H1 (cell line): Measurements from ENCODE around the gene PLK5. TPM values are rescaled to one million over a fixed set of nuclear protein-coding genes. Genes with fewer than 3 reads are reported as not detected.

Experiments used
- CTCF ChIA-PET: fragments of 300-600 bp; sonication (Branson Sonifier 250); formaldehyde crosslinking; loops from one replicate; lab custom pipeline; 2021; ENCODE audit not compliant: partially characterized antibody; lab: Charles Lee
- POLR2A ChIA-PET: fragments of 300-600 bp; sonication (Branson Sonifier 250); formaldehyde crosslinking; loops from one replicate; lab custom pipeline; 2021; ENCODE audit warnings: inconsistent platforms; ENCODE audit not compliant: partially characterized antibody; lab: Charles Lee
- DNase-seq, 2 experiments: peaks; one replicate each; pipeline versions ENCODE4 v3.0.0 to v3.0.0-alpha.2; 2010 to 2022; ENCODE audit warnings: low spot score in 2 of 2, low read depth in 1 of 2, mixed read lengths in 1 of 2
- FAIRE-seq: peaks from 2 replicates; lab custom pipeline; 2011; peaks lifted over from hg19 to GRCh38; lab: Jason Lieb, UNC
- H2AFZ ChIP-seq: 2 replicates; pipeline ENCODE4 v1.8.1; 2012; ENCODE audit warnings: low read length, inconsistent platforms
- H2AK5ac ChIP-seq: 2 replicates; pipeline ENCODE4 v1.6.1; 2013; ENCODE audit warnings: low read depth, low read length
- H2BK120ac ChIP-seq: replicated peaks from 2 replicates; pipeline ENCODE3; 2013; ENCODE audit warnings: low read depth, low read length, inconsistent platforms
- H2BK12ac ChIP-seq: 2 replicates; pipeline ENCODE4 v1.6.1; 2013; ENCODE audit warnings: low read depth, low read length
- H2BK15ac ChIP-seq: 2 replicates; pipeline ENCODE4 v1.6.1; 2013; ENCODE audit warnings: low read length
- H2BK20ac ChIP-seq: 2 replicates; pipeline ENCODE4 v1.6.1; 2013; ENCODE audit warnings: low read length
- H2BK5ac ChIP-seq: 2 replicates; pipeline ENCODE4 v1.6.1; 2013; ENCODE audit warnings: low read depth, low read length
- H3K14ac ChIP-seq: 2 replicates; pipeline ENCODE4 v1.6.1; 2013; ENCODE audit warnings: inconsistent platforms; ENCODE audit not compliant: insufficient read length
- H3K18ac ChIP-seq: 2 replicates; pipeline ENCODE4 v1.6.1; 2013; ENCODE audit warnings: low read length; ENCODE audit errors: extremely low read depth
- H3K23ac ChIP-seq: 2 replicates; pipeline ENCODE4 v1.6.1; 2013; ENCODE audit warnings: inconsistent platforms; ENCODE audit not compliant: insufficient read length
- H3K23me2 ChIP-seq: 2 replicates; pipeline ENCODE4 v1.6.1; 2013; ENCODE audit warnings: low read depth, low read length
- H3K27ac ChIP-seq: 2 replicates; pipeline ENCODE4 v1.6.1; 2011; ENCODE audit warnings: low read depth, low read length, inconsistent platforms
- H3K27me3 ChIP-seq, 4 experiments: replicated peaks in 1 of 4; 1 replicate in 1 of 4; 2 replicates in 3 of 4; pipeline versions ENCODE4 v1.6.1 to v1.8.1; 2011 to 2013; ENCODE audit warnings: low read length in 3 of 4, mild to moderate bottlenecking in 3 of 4, inconsistent platforms in 2 of 4, mixed read lengths in 2 of 4, moderate library complexity in 1 of 4; ENCODE audit not compliant: control insufficient read depth in 3 of 4, insufficient read depth in 3 of 4; ENCODE audit errors: extremely low read depth in 1 of 4
- H3K36me3 ChIP-seq, 4 experiments: 2 replicates each; pipeline versions ENCODE4 v1.6.1 to v1.8.1; 2011 to 2013; ENCODE audit warnings: mild to moderate bottlenecking in 4 of 4, low read length in 3 of 4, moderate library complexity in 2 of 4, control low read depth in 1 of 4, inconsistent platforms in 1 of 4; ENCODE audit not compliant: insufficient read depth in 4 of 4, control insufficient read depth in 2 of 4
- H3K4ac ChIP-seq: replicated peaks from 2 replicates; pipeline ENCODE3; 2013; ENCODE audit warnings: low read length, low read depth, mixed read lengths, inconsistent platforms; ENCODE audit not compliant: insufficient read length
- H3K4me1 ChIP-seq, 4 experiments: replicated peaks in 1 of 4; 1 replicate in 1 of 4; 2 replicates in 3 of 4; pipeline versions ENCODE4 v1.6.1 to v1.8.1; 2011 to 2013; ENCODE audit warnings: low read length in 3 of 4, inconsistent platforms in 2 of 4, mixed read lengths in 1 of 4; ENCODE audit not compliant: insufficient read depth in 4 of 4, control insufficient read depth in 3 of 4
- H3K4me2 ChIP-seq, 2 experiments: 2 replicates each; pipeline versions ENCODE4 v1.6.1 to v1.8.1; 2011 to 2013; ENCODE audit warnings: low read depth in 2 of 2, low read length in 2 of 2, control low read depth in 1 of 2, inconsistent platforms in 1 of 2, mild to moderate bottlenecking in 1 of 2; ENCODE audit not compliant: insufficient read depth in 1 of 2
- H3K4me3 ChIP-seq, 4 experiments: fragments of 200-600, 300-600 bp in 1 of 4; sonication (generic), shearing (Covaris generic), sonication (Bioruptor Twin) in 1 of 4; 2 replicates each; pipeline versions ENCODE4 v1.5.1 to v1.8.1; 2011 to 2016; ENCODE audit warnings: low read length in 4 of 4, low read depth in 3 of 4, control low read depth in 2 of 4, inconsistent platforms in 2 of 4, mild to moderate bottlenecking in 2 of 4, mixed read lengths in 1 of 4, moderate library complexity in 1 of 4; ENCODE audit not compliant: insufficient read depth in 2 of 4; ENCODE audit errors: extremely low read depth in 1 of 4
- H3K56ac ChIP-seq: replicated peaks from 2 replicates; pipeline ENCODE3; 2013; ENCODE audit warnings: low read depth, mild to moderate bottlenecking, mixed read lengths, low read length, inconsistent platforms; ENCODE audit not compliant: insufficient read length
- H3K79me1 ChIP-seq: 2 replicates; pipeline ENCODE4 v1.6.1; 2013; ENCODE audit warnings: low read depth, low read length, control low read depth
- H3K79me2 ChIP-seq, 2 experiments: 2 replicates each; pipeline versions ENCODE4 v1.6.1 to v1.8.1; 2012 to 2013; ENCODE audit warnings: low read length in 2 of 2, mild to moderate bottlenecking in 2 of 2, inconsistent platforms in 1 of 2; ENCODE audit not compliant: insufficient read depth in 2 of 2, control insufficient read depth in 1 of 2
- H3K9ac ChIP-seq, 4 experiments: replicated peaks in 1 of 4; 1 replicate in 1 of 4; 2 replicates in 3 of 4; pipeline versions ENCODE4 v1.6.1 to v1.8.1; 2011 to 2013; ENCODE audit warnings: low read depth in 3 of 4, low read length in 3 of 4, control low read depth in 2 of 4, mild to moderate bottlenecking in 2 of 4, moderate library complexity in 2 of 4, inconsistent platforms in 1 of 4; ENCODE audit errors: extremely low read depth in 1 of 4
- H3K9me3 ChIP-seq, 2 experiments: 2 replicates each; pipeline versions ENCODE4 v1.6.1 to v1.8.1; 2012 to 2013; ENCODE audit warnings: mild to moderate bottlenecking in 2 of 2, moderate library complexity in 2 of 2, control low read depth in 1 of 2, inconsistent platforms in 1 of 2, low read depth in 1 of 2, low read length in 1 of 2, mixed read lengths in 1 of 2; ENCODE audit not compliant: insufficient read depth in 2 of 2
- H4K20me1 ChIP-seq, 2 experiments: replicated peaks in 1 of 2; 2 replicates each; pipeline versions ENCODE3 to v1.8.1; 2011 to 2013; ENCODE audit warnings: inconsistent platforms in 2 of 2, low read length in 2 of 2, mild to moderate bottlenecking in 1 of 2; ENCODE audit not compliant: insufficient read depth in 2 of 2, control insufficient read depth in 1 of 2
- H4K5ac ChIP-seq: 2 replicates; pipeline ENCODE4 v1.6.1; 2013; ENCODE audit warnings: low read length, low read depth, mixed read lengths, inconsistent platforms; ENCODE audit not compliant: insufficient read length
- H4K8ac ChIP-seq: 2 replicates; pipeline ENCODE4 v1.8.0; 2013; ENCODE audit warnings: mild to moderate bottlenecking, moderate library complexity, low read length, inconsistent platforms; ENCODE audit not compliant: insufficient read depth; ENCODE audit errors: extremely low read depth
- H4K91ac ChIP-seq: replicated peaks from 2 replicates; pipeline ENCODE3; 2013; ENCODE audit warnings: low read length, mixed read lengths, inconsistent platforms; ENCODE audit not compliant: insufficient read length
- CBX8 ChIP-seq: fragments of 300-800, 300-1000 bp; sonication (generic); IDR thresholded peaks from 2 replicates; pipeline ENCODE4 v1.7.1; 2016; ENCODE audit warnings: low read depth, low read length, borderline replicate concordance
- CEBPB ChIP-seq: IDR thresholded peaks from 2 replicates; pipeline ENCODE4 v1.6.1; 2012; ENCODE audit warnings: low read depth, low read length
- SUZ12 ChIP-seq: fragments of 200-600 bp; sonication (generic); IDR thresholded peaks from 2 replicates; pipeline ENCODE4 v1.6.1; 2012; ENCODE audit warnings: mild to moderate bottlenecking, inconsistent platforms, low read length, moderate library complexity, mixed read lengths
- WGBS, 2 experiments: shearing (Covaris generic) in 1 of 2; methylation state at CpG; one replicate each; pipeline versions ENCODE4 v1.1.6 to v1.1.7; 2013 to 2015; ENCODE audit warnings: low lambda C conversion rate in 2 of 2, mixed read lengths in 2 of 2, inconsistent platforms in 1 of 2, low coverage in 1 of 2, missing lambda C conversion rate in 1 of 2; ENCODE audit not compliant: insufficient replicate concordance in 2 of 2, insufficient coverage in 1 of 2, insufficient read length in 1 of 2; ENCODE audit errors: extremely low coverage in 1 of 2, missing lambda C conversion rate in 1 of 2; 5-methylcytosine and 5-hydroxymethylcytosine counted together
- polyA plus RNA-seq, 7 experiments: library from polyadenylated mRNA; depleted of rRNA in 3 of 7; stranded (reverse) in 5 of 7; unstranded in 2 of 7; fragments of >200 nt in 5 of 7; fragments of 200-250 nt in 2 of 7; gene quantifications; 1 replicate in 5 of 7; 2 replicates in 1 of 7; 4 replicates in 1 of 7; pipeline versions ENCODE4 v1.2.1 to v1.2.3, GENCODE V29; 2011 to 2013; ENCODE audit warnings: missing spikeins in 2 of 7, mixed read lengths in 2 of 7
- total RNA-seq: library from RNA; stranded (reverse); fragmentation: NEBNext Ultra II Directional; extraction: Animal tissue kit (Norgen Biotek cat#: 25700); gene quantifications from 2 replicates; pipeline ENCODE4 v1.2.1, GENCODE V29; 2021

PLK5 gene
- total and polyA plus RNA-seq, 2 of the 8 experiments (the other 6 are each of a cell fraction or from before 2014, with no cell fraction given) = 0.43 to 0.45 TPM

GRCh38 chr19:1569997-1570396 lies 46.1 kb downstream of the PLK5 start:
- Histone ChIP-seq H2AFZ (no peak overlapping the region), H2BK12ac (no peak overlapping the region), H3K4me1 (peaks cover 0 to 10% (median 7%) of the 10 kb centered on the region in 4 experiments; a peak in 6 of 7 replicates), H4K8ac (no peak overlapping the region), H2AK5ac (no peak overlapping the region), H4K91ac (no peak overlapping the region), H3K18ac (no peak overlapping the region), H3K79me2 (peaks cover 12 to 21% of the 10 kb centered on the region in 2 experiments), H3K4me3 (no peak overlapping the region), H3K36me3 (no peaks in the 10 kb centered on the region; a peak in 1 of 8 replicates), H3K56ac (no peak overlapping the region), H2BK120ac (no peak overlapping the region), H3K23ac (no peak overlapping the region), H3K27ac (no peak overlapping the region), H3K4ac (no peak overlapping the region), H3K14ac (no peak overlapping the region), H3K4me2 (no peak overlapping the region), H2BK20ac (no peak overlapping the region), H3K27me3 (peaks cover 8 to 26% (median 14%) of the 10 kb centered on the region in 4 experiments), H3K23me2 (peaks cover 3% of the 10 kb centered on the region; the same call in 1 of the 2 replicates), H3K79me1 (peaks cover 6% of the 10 kb centered on the region; the same call in 1 of the 2 replicates), H2BK15ac (no peak overlapping the region), H4K20me1 (peaks cover 7 to 10% of the 10 kb centered on the region in 2 experiments), H3K9me3 (peaks cover 0 to 8% of the 10 kb centered on the region in 2 experiments; a peak in 2 of 4 replicates), H2BK5ac (no peak overlapping the region), H3K9ac (no peak overlapping the region), H4K5ac (no peak overlapping the region)
- WGBS, 2 experiments = 41 to 100% methylated on average over 1 to 2 of the region's 4 CpGs
- ChIA-PET POLR2A (interaction anchor here (0.8 to 1.3 kb wide), 4 partner anchors 9 to 301 kb away, joined by 3 to 5 read pairs (median 3); partner anchors contain the start of gene CIRBP), CTCF (interaction anchor here (0.5 to 1.4 kb wide), 2 partner anchors 24 to 268 kb away, joined by 3 to 6 read pairs; no protein-coding TSS in a partner anchor)
- TF ChIP-seq SUZ12 (no peak), CEBPB (no peak), CBX8 (no peak)
- DNase-seq = no peak
- FAIRE-seq = no peak
